ENCODE results near the gene PCTP.

PCTP gene

GRCh38 chr17:55806745-55807495 lies 56.1 kb downstream of the PCTP start:
- no peak for DNase-seq (ENCODE audit: low read depth)

DNA sequence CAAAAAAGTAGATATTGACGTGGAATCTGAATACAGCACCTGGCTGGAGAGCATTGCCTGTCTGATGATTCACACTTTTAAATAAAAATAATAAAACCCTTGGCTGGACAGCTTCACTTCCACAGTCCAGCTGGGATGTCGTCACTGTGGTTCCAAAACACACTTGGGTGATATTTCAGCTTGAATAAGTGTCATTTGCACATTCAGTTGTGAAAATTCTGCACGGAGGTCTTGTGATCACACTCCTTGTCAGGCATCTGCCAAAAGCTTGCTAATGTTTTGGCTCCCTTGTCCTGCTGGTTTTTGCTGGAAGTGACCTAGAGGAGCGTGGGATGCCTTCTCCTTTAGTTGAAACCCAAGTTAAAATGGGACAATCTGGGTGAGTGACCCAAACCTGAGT lies 60.7 kb downstream of the PCTP start:
- no peak for DNase-seq (ENCODE audit: low read depth)

DNA sequence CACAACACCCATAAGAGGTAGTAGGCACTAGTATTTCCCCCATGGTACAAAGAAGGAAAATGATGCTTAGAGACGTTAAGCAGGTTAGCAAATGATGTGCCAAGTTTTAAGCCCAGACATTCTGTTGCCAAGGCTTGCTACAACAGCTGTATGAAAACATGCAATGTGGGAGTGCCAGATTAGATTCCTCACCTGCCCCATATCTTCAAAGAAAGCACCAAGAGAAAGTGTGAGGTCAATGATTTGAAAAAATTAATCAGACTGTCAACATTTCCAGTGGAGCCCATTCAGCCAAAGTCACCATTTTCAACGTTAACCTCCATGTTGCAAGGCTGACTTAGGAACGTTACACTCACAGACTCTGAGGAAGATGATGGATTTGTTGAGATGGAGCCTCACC lies 61.5 kb downstream of the PCTP start:
- no peak for DNase-seq (ENCODE audit: low read depth)

DNA sequence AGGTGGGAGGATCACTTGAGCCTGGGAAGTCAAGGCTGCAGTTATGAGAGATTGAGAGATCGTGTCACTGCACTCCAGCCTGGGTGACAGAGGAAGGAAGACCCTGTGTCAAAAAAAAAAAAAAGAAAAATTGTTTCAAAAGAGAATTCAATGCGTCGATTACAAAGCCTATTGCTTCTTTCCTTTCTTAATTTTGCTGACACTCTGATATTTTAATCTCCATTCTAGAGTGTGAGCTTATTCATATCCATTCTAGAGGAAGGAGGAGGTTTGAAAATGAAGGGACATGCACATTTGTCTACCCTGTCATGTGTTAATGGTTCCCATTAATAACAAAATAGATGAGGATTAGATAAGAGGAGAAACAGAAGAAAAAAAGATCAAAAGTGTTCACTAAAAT lies 63.1 kb downstream of the PCTP start:
- DNase-seq (ENCODE audit: low read depth): no peak

- DNase-seq (ENCODE audit: low read depth): no peak
Measured at GRCh38 chr17:55814377-55814776, 63.5 kb downstream of the PCTP start.

GRCh38 chr17:55816532-55817396 lies 65.9 kb downstream of the PCTP start:
- DNase-seq (ENCODE audit: low read depth): no peak

DNA sequence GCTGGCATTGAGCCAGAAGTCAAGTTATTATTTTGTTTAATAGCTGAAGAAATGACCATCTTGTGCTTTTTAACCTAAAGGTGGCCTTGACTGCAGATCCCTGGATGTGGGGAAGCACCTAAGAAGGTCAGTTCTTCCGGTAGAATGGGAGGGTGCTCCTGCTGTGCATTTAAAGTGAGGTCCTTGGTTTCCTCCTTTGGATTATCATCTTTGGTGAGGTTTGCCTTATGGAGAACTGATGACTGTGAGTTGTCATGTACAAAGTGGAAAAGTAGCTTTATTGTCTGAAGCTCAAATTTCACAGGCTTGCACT lies 66.5 kb downstream of the PCTP start:
- DNase-seq (ENCODE audit: low read depth): no peak

DNA sequence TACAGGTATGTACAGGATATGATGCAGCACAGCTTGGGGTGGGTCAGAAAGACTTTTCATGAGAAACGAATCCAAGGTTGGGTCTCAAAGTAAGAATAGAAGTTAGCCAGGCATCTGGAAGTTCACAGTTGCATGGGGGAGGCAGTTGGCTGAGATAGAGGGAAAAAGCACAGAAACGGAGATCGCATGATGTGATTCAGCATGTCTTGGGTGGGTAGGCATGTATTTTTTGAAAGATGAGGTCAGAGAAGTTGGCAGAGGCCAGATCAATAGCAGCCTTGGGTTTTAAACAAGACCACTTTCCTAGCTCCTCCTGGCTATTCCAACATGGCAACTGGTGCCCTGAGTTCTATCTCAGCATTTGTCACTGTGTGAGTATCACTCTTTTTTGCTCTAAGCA lies 67.2 kb downstream of the PCTP start:
- DNase-seq (ENCODE audit: low read depth): no peak

DNA sequence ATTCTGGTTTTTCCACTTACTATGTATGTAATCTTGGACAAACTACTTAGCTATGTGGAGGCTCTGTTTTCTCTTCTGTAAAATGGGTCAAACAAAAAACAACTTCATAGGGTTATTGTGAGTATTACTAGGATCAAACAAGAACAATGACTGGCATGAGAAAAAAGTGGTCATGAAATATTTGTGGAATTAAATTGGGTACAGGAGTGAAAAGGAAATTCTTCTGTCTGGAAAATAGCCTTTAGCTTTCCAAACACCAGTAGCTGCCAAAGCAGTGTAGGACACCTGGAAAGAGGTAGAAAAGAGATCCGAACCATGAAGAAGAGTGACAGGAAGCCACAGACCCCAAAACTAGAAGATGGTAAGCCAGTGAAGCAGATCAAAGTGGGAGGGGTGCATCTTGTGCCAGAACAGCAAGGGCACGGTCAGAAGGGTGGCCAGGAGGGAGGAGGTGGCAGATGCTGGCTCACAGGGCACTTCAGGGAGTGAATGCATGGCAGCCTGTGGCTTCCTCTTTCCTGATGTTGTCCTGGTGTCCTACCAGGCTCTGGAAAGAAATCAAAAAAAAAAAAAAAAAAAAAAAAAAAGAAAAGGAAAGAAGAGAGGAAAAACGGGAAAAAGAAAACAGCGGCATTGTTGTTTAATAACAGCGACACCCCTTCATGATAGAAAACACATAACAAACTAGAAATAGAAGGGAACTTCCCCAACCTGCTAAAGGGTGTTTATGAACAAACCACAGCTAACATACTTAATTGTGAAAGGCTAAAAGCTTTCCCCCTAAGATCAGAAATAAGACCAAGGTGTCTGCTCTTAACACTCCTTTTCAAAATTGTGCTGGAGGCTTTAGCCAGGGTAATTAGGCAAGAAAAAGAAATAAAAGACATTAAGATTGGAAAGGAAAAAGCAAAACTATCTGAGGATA lies 67.9 kb downstream of the PCTP start:
- DNase-seq (ENCODE audit: low read depth): no peak

DNA sequence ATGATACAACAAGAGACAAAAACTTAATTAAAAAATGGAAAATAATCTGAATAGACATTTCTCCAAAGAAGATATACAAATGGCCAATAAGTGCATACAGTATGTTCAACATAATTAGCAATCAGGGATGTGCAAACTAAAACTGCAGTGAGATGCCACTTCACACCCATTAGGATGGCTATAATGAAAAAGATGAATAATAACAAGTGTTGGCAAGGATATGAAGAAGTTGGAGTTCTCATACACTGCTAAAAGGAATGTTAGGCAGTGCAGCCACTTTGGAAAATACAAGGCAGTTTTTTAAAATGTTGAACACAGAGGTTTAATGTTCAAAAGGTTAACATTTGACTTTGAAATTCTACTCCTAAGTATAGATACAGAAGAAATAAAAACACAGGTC lies 69.8 kb downstream of the PCTP start:
- no peak for DNase-seq (ENCODE audit: low read depth)

DNA sequence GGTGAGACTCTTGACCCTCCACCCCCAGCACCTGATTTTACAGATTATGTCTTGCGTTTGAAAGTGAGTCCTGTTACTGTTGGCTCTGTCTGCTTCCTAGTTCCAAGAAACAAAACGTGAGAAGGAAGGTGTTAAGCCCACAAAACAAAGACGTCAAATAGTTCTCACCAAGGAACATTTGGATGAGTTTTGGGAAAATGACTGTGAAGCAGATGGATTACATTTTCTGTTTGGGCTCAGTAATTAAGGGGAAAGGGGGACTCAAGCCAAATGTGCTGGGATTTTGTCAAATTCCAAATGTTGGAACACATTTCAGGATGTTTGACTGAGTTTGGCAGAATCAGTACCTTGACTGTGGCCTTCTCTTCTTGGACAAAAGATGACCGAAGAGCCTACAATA lies 71.2 kb downstream of the PCTP start:
- no peak for DNase-seq (ENCODE audit: low read depth)

- no peak for DNase-seq (ENCODE audit: low read depth)
Measured at GRCh38 chr17:55825213-55825612, 74.4 kb downstream of the PCTP start.
